ENCODE data around the gene ZNF14. TPM values are rescaled to one million over a fixed set of nuclear protein-coding genes. Genes with fewer than 3 reads are reported as not detected.
"Not testable (repeated sequence)": the region's sequence is repeated elsewhere in the genome, so short reads cannot be mapped to it uniquely, and the experiment has no call there.

The ZNF14 gene
- total RNA-seq, 1 experiment from 2014 or later: 5.0 TPM

GRCh38 chr19:19749117-19749907 lies 16.4 kb upstream of the ZNF14 start:
- 0 out of 2 replicates have a peak, but pooled peaks cover 2% of the 10 kb centered on the region for H3K9me3 ChIP-seq
- no peak overlapping the region for H3K4me3 ChIP-seq
- no peak for DNase-seq
- H3K36me3 ChIP-seq: no peaks in the 10 kb centered on the region
- H3K27me3 ChIP-seq: no peaks in the 10 kb centered on the region

- no peak overlapping the region for H3K4me3 ChIP-seq
- no peaks in the 10 kb centered on the region for H3K36me3 ChIP-seq
- H3K9me3 ChIP-seq: no peaks in the 10 kb centered on the region
- no peak for DNase-seq
- H3K27me3 ChIP-seq: no peaks in the 10 kb centered on the region
These were observed 15.5 kb upstream of the ZNF14 start for GRCh38 chr19:19748249-19748938.

DNA sequence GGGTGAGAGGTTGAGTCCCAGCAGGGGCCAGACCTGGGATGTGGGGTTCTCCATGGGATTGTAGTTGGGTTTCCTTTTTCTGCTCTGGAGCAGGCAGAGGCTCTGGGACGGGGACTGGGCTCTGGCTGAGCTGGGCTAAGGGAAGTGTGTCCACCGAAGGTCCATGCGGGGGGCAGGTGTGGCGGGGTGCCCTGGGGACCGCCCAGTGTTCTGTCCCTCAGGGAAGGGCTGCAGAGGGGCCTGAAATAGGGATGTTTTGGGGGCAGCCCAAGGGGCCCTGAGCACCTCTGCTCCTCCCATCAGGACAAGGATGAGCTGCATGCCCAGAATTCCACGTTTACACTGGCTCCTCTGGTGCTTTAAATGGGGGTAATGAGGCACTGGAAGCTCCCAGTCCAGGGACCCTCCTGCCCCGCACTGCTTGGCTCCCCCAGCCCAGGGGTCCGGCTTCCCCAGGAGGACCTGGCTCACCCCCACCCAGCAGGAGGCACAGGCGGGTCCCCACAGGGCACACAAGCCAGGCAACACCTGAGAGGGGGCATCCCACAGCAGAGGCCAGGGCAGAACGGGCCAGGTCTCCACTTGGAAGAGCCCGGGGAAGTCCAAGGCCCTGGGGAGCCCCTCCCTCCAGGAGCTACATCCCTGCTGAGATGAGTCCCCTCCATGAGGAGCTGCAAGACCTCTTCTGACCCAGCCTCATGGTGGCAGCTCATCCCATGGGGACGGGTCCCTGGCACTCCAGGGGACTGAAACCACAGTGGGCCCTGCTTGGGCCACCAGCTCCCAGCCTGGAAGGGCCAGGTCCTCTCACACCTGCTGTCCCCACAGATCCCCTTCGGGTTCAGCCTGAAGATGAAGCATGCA lies 14.7 kb upstream of the ZNF14 start:
- Histone ChIP-seq H3K27me3 (no peaks in the 10 kb centered on the region), H3K9me3 (no peaks in the 10 kb centered on the region), H3K4me3 (no peak overlapping the region), H3K36me3 (no peaks in the 10 kb centered on the region)
- no peak for DNase-seq

- no peak for DNase-seq
- Histone ChIP-seq H3K36me3 (no peaks in the 10 kb centered on the region), H3K27me3 (no peaks in the 10 kb centered on the region), H3K4me3 (no peak overlapping the region), H3K9me3 (no peaks in the 10 kb centered on the region)
These were observed 13.6 kb upstream of the ZNF14 start for GRCh38 chr19:19746286-19747213.

DNA sequence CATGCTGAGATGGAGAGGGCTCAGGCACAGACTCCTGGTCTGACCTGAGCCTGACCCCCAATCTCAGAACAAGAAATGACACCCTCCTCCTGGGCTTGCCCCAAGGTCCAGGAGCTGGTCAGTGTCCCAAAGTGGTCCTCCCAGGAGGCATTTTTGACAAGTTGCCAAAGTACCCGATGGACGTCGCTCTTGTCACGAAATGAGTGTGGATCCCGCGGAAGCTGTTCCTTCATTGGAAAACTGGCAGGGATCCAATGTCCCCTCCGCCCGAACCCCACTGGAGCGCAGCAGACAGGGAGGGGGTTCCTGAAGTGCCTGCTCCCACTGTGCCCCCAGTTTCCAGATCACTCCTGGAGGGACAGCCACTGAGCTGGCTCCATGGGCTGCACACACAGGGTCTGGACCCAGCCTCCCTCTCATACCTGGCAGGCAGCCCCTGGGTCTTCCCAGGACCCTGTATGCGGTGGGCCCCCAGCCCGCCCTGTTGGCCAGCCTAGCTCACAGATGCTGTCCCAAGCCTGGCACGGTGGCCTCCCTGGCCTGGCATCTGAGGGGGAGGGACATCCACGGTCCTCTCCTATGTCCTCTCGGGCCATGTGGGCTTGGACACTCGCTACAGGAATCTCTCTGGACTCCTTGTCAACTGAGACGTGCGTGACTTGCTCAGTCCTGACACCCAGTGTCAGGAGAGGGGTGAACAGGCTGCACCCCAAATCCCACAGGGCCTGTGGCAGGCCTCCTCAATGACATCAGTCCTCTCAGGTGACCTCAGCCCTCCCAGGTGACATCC lies 12.8 kb upstream of the ZNF14 start:
- no peaks in the 10 kb centered on the region for H3K36me3 ChIP-seq
- DNase-seq: no peak
- H3K27me3 ChIP-seq: no peaks in the 10 kb centered on the region
- no peak overlapping the region for H3K4me3 ChIP-seq
- no peaks in the 10 kb centered on the region for H3K9me3 ChIP-seq

GRCh38 chr19:19744641-19745040 lies 11.7 kb upstream of the ZNF14 start:
- Histone ChIP-seq H3K9me3 (no peaks in the 10 kb centered on the region), H3K4me3 (no peak overlapping the region)
- DNase-seq: no peak

DNA sequence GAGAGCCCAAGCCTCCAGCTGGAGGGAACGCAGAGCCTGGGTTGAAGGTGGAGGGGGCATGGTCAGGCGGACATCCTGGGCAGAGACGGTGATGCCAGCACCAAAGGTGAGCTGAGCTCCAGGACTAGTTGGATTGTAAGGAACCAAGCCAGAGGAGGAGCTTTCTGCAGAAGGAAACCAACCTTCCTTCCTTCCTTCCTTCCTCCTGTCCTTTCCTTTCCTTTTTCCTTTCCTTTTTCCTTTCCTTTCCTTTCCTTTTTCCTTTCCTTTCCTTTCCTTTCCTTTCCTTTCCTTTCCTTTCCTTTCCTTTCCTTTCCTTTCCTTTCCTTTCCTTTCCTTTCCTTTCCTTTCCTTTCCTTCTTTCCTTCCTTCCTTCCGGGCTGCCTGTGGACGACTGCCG lies 11.0 kb upstream of the ZNF14 start:
- DNase-seq, H3K4me3 ChIP-seq, H3K36me3 ChIP-seq, H3K27me3 ChIP-seq, H3K9me3 ChIP-seq: not testable (repeated sequence)

More at GRCh38 chr19:19744641-19745040, 11.7 kb upstream of the ZNF14 start:
- no peaks in the 10 kb centered on the region for H3K36me3 ChIP-seq
- H3K27me3 ChIP-seq: no peaks in the 10 kb centered on the region

DNA sequence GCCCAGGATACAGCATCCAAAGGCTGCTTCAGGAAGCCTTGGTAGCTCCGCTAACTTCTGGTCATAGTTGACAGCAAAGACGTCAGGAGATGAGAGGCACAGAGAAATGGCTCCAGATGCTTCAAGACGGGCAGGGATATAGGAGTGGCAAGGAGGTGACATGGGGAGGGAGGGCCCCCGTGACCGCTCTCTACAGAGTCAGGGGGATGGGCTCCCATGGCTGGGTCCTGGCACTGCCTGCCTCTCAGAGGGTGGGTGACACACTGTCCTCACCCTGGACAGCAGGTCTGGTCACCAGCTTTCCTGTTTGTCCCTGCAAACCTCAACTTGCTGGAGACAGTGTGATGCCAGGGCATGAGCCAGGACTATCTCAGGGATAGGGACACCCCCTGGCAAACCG lies 10.3 kb upstream of the ZNF14 start:
- Histone ChIP-seq H3K27me3 (no peaks in the 10 kb centered on the region), H3K9me3 (no peaks in the 10 kb centered on the region), H3K4me3 (no peak overlapping the region), H3K36me3 (no peaks in the 10 kb centered on the region)
- DNase-seq: no peak

- Histone ChIP-seq H3K9me3 (no peaks in the 10 kb centered on the region), H3K36me3 (no peaks in the 10 kb centered on the region), H3K4me3 (no peak overlapping the region), H3K27me3 (no peaks in the 10 kb centered on the region)
- no peak for DNase-seq
These were observed 9.9 kb upstream of the ZNF14 start for GRCh38 chr19:19742773-19743172.

DNA sequence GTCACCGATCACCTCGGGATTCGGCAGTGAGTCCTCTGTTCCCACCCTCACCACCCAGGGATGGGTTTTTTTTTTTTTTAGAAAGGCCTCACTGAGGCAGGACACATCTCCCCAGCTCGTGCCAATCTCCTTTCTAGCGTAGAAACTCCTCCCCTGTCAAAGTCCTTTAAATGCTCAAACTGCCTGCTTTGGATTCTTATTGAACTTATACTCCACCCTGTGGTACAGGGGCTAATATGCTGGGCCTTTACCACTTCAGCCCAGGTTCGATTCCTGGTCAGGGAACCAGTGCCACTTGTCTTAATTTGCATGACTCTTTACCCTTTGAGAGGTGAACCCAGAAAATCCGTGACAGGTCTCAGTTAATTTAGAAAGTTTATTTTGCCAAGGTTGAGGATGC lies 8.3 kb upstream of the ZNF14 start:
- Histone ChIP-seq H3K9me3 (no peaks in the 10 kb centered on the region), H3K27me3 (no peaks in the 10 kb centered on the region), H3K36me3 (no peaks in the 10 kb centered on the region), H3K4me3 (no peak overlapping the region)
- no peak for DNase-seq

DNA sequence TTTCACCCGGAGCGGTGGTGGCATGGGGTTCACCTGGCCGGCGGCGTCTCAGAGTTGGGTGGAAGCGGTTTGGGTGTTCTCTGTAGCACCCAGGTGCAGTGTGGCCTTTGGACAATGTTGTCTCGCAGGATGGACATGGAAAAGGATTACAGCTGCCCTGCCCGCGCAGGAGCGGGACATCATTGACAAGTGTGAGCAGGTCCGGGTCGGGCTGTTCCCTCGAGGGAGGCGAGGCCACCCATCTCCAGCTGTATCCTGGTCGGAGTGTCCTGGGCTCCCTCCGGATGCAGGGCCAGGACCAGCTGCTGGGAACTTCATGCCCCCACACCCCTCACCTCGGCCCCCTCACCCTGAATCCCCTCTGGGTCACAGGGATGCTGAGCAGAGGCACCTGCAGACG lies 7.8 kb upstream of the ZNF14 start:
- Histone ChIP-seq H3K4me3 (no peak overlapping the region), H3K9me3 (no peaks in the 10 kb centered on the region), H3K36me3 (no peaks in the 10 kb centered on the region), H3K27me3 (no peaks in the 10 kb centered on the region)
- DNase-seq: no peak

GRCh38 chr19:19738564-19738963 lies 5.7 kb upstream of the ZNF14 start:
- no peaks in the 10 kb centered on the region for H3K27me3 ChIP-seq
- DNase-seq: no peak
- H3K36me3 ChIP-seq: no peaks in the 10 kb centered on the region
- H3K9me3 ChIP-seq: peaks cover 9% of the 10 kb centered on the region; the same call in 1 of the 2 replicates
- H3K4me3 ChIP-seq: no peak overlapping the region

GRCh38 chr19:19737559-19738332 lies 4.8 kb upstream of the ZNF14 start:
- Histone ChIP-seq H3K36me3 (peaks cover 1% of the 10 kb centered on the region; the same call in 1 of the 2 replicates), H3K9me3 (peaks cover 9% of the 10 kb centered on the region; the same call in 1 of the 2 replicates), H3K4me3 (no peak overlapping the region), H3K27me3 (no peaks in the 10 kb centered on the region)
- no peak for DNase-seq

- no peak overlapping the region for H3K4me3 ChIP-seq
- H3K36me3 ChIP-seq: peaks cover 30% of the 10 kb centered on the region
- peaks cover 62% of the 10 kb centered on the region for H3K9me3 ChIP-seq
- no peaks in the 10 kb centered on the region for H3K27me3 ChIP-seq
- DNase-seq: no peak
These were observed 11.0 kb downstream of the ZNF14 start for GRCh38 chr19:19721896-19722295.

- Histone ChIP-seq H3K9me3 (peaks cover 80% of the 10 kb centered on the region), H3K4me3 (no peak overlapping the region), H3K36me3 (peaks cover 31% of the 10 kb centered on the region), H3K27me3 (no peaks in the 10 kb centered on the region)
- DNase-seq: no peak
These were observed 13.1 kb downstream of the ZNF14 start for GRCh38 chr19:19719798-19720197.

Data from MG63 (cell line).